LNCaP clone FGC (cell line): ENCODE data around the gene SETMAR.
"Not testable (repeated sequence)": the region's sequence is repeated elsewhere in the genome, so short reads cannot be mapped to it uniquely, and the experiment has no call there.

Experiments used
- DNase-seq: peaks from one replicate; pipeline ENCODE4 v3.0.0-alpha.2; 2011; ENCODE audit warnings: low read depth
- H3K4me3 ChIP-seq: 2 replicates; pipeline ENCODE4 v1.5.1; 2011; ENCODE audit warnings: mild to moderate bottlenecking, low read depth, low read length, control low read depth
- CTCF ChIP-seq: IDR thresholded peaks from 2 replicates; pipeline ENCODE4 v1.5.1; 2012; ENCODE audit warnings: mild to moderate bottlenecking; ENCODE audit not compliant: control insufficient read depth, insufficient read depth; ENCODE audit errors: extremely low read depth

SETMAR gene

GRCh38 chr3:4297486-4297885 lies 5.7 kb upstream of the SETMAR start:
- TF ChIP-seq CTCF: no peak
- DNase-seq: no peak
- no peak overlapping the region for H3K4me3 ChIP-seq

GRCh38 chr3:4302747-4303146 lies 422 bp upstream of the SETMAR start:
- no peak for DNase-seq
- H3K4me3 ChIP-seq: peak overlapping the region; percentile 92
- TF ChIP-seq CTCF: no peak

DNA sequence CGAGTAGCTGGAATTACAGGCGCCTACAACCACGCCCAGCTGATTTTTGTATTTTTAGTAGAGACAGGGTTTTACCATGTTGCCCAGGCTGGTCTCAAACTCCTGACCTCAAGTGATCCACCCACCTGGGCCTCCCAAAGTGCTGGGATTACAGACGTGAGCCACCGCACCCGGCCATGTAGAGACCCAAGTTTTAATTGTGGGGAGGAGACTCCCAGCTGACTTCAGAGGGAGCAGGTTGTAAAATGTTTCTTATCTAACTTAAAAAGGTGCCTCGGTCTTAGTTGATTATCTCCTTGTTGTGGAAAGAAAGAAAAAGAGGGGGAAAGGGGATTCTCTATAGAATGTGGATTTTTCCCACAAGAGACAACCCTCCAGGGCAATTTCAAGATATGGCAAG lies 2.0 kb downstream of the SETMAR start:
- DNase-seq, H3K4me3 ChIP-seq: not testable (repeated sequence)

DNA sequence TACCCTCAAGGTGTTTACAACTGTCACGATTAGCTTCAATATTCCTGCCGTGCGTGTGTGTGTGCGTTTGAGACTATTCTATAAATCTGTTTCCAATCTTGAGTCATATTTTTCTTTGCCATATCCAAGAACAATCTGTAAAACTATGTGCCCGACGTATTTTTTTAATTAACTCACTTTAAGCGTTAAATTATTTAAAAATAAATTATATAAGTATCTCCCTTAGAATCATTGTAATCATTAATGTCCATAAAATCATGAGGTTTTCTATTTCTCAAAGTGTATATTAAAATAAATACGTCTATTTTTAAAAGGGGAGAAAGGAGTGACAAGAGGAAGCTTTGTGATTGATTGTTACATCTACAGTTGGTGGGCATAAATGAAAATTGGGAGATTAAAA lies 2.9 kb downstream of the SETMAR start:
- no peak for DNase-seq
- H3K4me3 ChIP-seq: no peak overlapping the region
- TF ChIP-seq CTCF: no peak

DNA sequence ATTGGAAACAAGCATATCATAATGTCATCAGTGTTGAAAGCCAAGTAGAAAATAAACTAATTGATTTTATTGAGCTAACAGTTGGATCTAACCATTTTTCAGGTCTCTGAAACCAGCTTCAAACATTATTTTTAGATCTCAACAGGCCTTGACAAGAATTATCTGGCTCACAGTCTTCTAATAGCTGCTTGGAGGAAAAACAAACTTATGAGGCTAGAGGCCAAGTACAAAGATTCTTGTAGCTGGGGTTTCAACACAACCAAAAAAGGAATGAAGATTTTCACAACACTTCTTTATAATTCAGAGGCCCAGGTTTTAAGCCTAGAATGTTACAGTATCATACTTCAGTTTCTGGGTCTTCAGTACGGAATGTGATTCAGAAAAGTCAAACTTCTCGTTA lies 3.7 kb downstream of the SETMAR start:
- no peak for DNase-seq
- H3K4me3 ChIP-seq: no peak overlapping the region
- no peak for TF ChIP-seq CTCF

- no peak for DNase-seq
- no peak for TF ChIP-seq CTCF
- no peak overlapping the region for H3K4me3 ChIP-seq
Observed at GRCh38 chr3:4309491-4310128, 6.4 kb downstream of the SETMAR start.

- TF ChIP-seq CTCF: no peak
- peak overlapping the region; percentile 23 for H3K4me3 ChIP-seq
- DNase-seq: no peak
Observed at GRCh38 chr3:4310971-4311370, 7.8 kb downstream of the SETMAR start.
